SJSA1 (cell line): ENCODE results near the gene FAM20A. TPM values are rescaled to one million over a fixed set of nuclear protein-coding genes. Genes with fewer than 3 reads are reported as not detected.

Experiments
- DNase-seq, 2 experiments: peaks; one replicate each; pipeline ENCODE4 v3.0.0-alpha.2; 2015 to 2020; ENCODE audit warnings: low spot score in 2 of 2, low read depth in 1 of 2
- H3K27ac ChIP-seq: fragments of 250-450 bp; sonication (Bioruptor Pico); 2 replicates; pipeline ENCODE4 v1.5.1; 2020; ENCODE audit warnings: mild to moderate bottlenecking, moderate library complexity
- H3K27me3 ChIP-seq: fragments of 250-450 bp; sonication (Bioruptor Pico); replicated peaks from 2 replicates; pipeline ENCODE4 v1.5.1; 2020; ENCODE audit warnings: mild to moderate bottlenecking, moderate library complexity
- H3K36me3 ChIP-seq: fragments of 250-450 bp; sonication (Bioruptor Pico); 2 replicates; pipeline ENCODE4 v1.5.1; 2020; ENCODE audit warnings: mild to moderate bottlenecking
- H3K4me1 ChIP-seq: fragments of 250-450 bp; sonication (Bioruptor Pico); replicated peaks from 2 replicates; pipeline ENCODE4 v1.6.1; 2021; ENCODE audit warnings: mild to moderate bottlenecking
- H3K4me3 ChIP-seq: fragments of 250-450 bp; sonication (Bioruptor Pico); 2 replicates; pipeline ENCODE4 v1.5.1; 2020; ENCODE audit warnings: mild to moderate bottlenecking
- H3K9me3 ChIP-seq: fragments of 250-450 bp; sonication (Bioruptor Pico); replicated peaks from 2 replicates; pipeline ENCODE4 v1.5.1; 2020; ENCODE audit warnings: mild to moderate bottlenecking
- total RNA-seq: library from RNA; depleted of rRNA; stranded (reverse); fragments of >200 nt; shearing (Covaris generic); gene quantifications from 2 replicates; pipeline ENCODE4 v1.2.3, GENCODE V29; 2014

Gene FAM20A
- total RNA-seq, 1 experiment from 2014 or later = not detected

GRCh38 chr17:68577497-68577821, 23.7 kb downstream of the FAM20A start:
- no peak for DNase-seq
- no peaks in the 10 kb centered on the region for H3K27me3 ChIP-seq
- no peak overlapping the region for H3K27ac ChIP-seq
- no peak overlapping the region for H3K4me3 ChIP-seq
- H3K4me1 ChIP-seq = no peaks in the 10 kb centered on the region
- H3K9me3 ChIP-seq = no peaks in the 10 kb centered on the region; the same call in 1 of the 2 replicates
- H3K36me3 ChIP-seq = no peaks in the 10 kb centered on the region

- no peak for DNase-seq
- Histone ChIP-seq H3K36me3 (no peaks in the 10 kb centered on the region), H3K27me3 (no peaks in the 10 kb centered on the region), H3K4me3 (no peak overlapping the region), H3K9me3 (no peaks in the 10 kb centered on the region), H3K27ac (no peak overlapping the region), H3K4me1 (no peaks in the 10 kb centered on the region)
Measured at GRCh38 chr17:68576811-68577496, 24.2 kb downstream of the FAM20A start.

- H3K27me3 ChIP-seq = no peaks in the 10 kb centered on the region
- H3K4me3 ChIP-seq = no peak overlapping the region
- DNase-seq = no peak
- H3K9me3 ChIP-seq = no peaks in the 10 kb centered on the region
- H3K27ac ChIP-seq = no peak overlapping the region
- no peaks in the 10 kb centered on the region for H3K36me3 ChIP-seq
- no peaks in the 10 kb centered on the region for H3K4me1 ChIP-seq
Measured at GRCh38 chr17:68576137-68576536, 25.0 kb downstream of the FAM20A start.

- H3K9me3 ChIP-seq = no peaks in the 10 kb centered on the region
- H3K27ac ChIP-seq = no peak overlapping the region
- no peaks in the 10 kb centered on the region for H3K27me3 ChIP-seq
- DNase-seq = no peak
- no peaks in the 10 kb centered on the region for H3K4me1 ChIP-seq
- no peak overlapping the region for H3K4me3 ChIP-seq
- H3K36me3 ChIP-seq = no peaks in the 10 kb centered on the region
Measured at GRCh38 chr17:68573338-68573737, 27.8 kb downstream of the FAM20A start.

GRCh38 chr17:68572138-68572842, 28.9 kb downstream of the FAM20A start:
- no peaks in the 10 kb centered on the region for H3K27me3 ChIP-seq
- no peaks in the 10 kb centered on the region for H3K4me1 ChIP-seq
- no peak for DNase-seq
- no peaks in the 10 kb centered on the region for H3K9me3 ChIP-seq
- H3K27ac ChIP-seq = no peak overlapping the region
- H3K4me3 ChIP-seq = no peak overlapping the region
- no peaks in the 10 kb centered on the region for H3K36me3 ChIP-seq

- Histone ChIP-seq H3K27me3 (no peaks in the 10 kb centered on the region; the same call in 1 of the 2 replicates), H3K36me3 (no peaks in the 10 kb centered on the region), H3K27ac (no peak overlapping the region), H3K4me1 (no peaks in the 10 kb centered on the region), H3K9me3 (no peaks in the 10 kb centered on the region), H3K4me3 (no peak overlapping the region)
- no peak for DNase-seq
Measured at GRCh38 chr17:68570526-68570925, 30.6 kb downstream of the FAM20A start.

GRCh38 chr17:68569346-68569745, 31.8 kb downstream of the FAM20A start:
- Histone ChIP-seq H3K9me3 (no peaks in the 10 kb centered on the region), H3K27ac (no peak overlapping the region), H3K4me1 (no peaks in the 10 kb centered on the region), H3K27me3 (no peaks in the 10 kb centered on the region; the same call in 1 of the 2 replicates), H3K36me3 (no peaks in the 10 kb centered on the region), H3K4me3 (no peak overlapping the region)
- no peak for DNase-seq

GRCh38 chr17:68568581-68568980, 32.6 kb downstream of the FAM20A start:
- Histone ChIP-seq H3K4me3 (no peak overlapping the region), H3K36me3 (no peaks in the 10 kb centered on the region), H3K27me3 (no peaks in the 10 kb centered on the region; the same call in 1 of the 2 replicates), H3K9me3 (no peaks in the 10 kb centered on the region), H3K4me1 (no peaks in the 10 kb centered on the region), H3K27ac (no peak overlapping the region)
- no peak for DNase-seq

- Histone ChIP-seq H3K9me3 (no peaks in the 10 kb centered on the region), H3K27me3 (no peaks in the 10 kb centered on the region; the same call in 1 of the 2 replicates), H3K4me3 (no peak overlapping the region), H3K4me1 (no peaks in the 10 kb centered on the region), H3K36me3 (no peaks in the 10 kb centered on the region), H3K27ac (no peak overlapping the region)
- no peak for DNase-seq
Measured at GRCh38 chr17:68567581-68567980, 33.6 kb downstream of the FAM20A start.

GRCh38 chr17:68567035-68567434, 34.1 kb downstream of the FAM20A start:
- no peak overlapping the region for H3K27ac ChIP-seq
- no peaks in the 10 kb centered on the region for H3K36me3 ChIP-seq
- no peak overlapping the region for H3K4me3 ChIP-seq
- H3K27me3 ChIP-seq = no peaks in the 10 kb centered on the region; the same call in 1 of the 2 replicates
- H3K9me3 ChIP-seq = no peaks in the 10 kb centered on the region
- H3K4me1 ChIP-seq = no peaks in the 10 kb centered on the region
- DNase-seq = no peak

GRCh38 chr17:68566442-68566738, 34.8 kb downstream of the FAM20A start:
- H3K36me3 ChIP-seq = no peaks in the 10 kb centered on the region
- no peaks in the 10 kb centered on the region for H3K4me1 ChIP-seq
- no peaks in the 10 kb centered on the region for H3K9me3 ChIP-seq
- no peaks in the 10 kb centered on the region; the same call in 1 of the 2 replicates for H3K27me3 ChIP-seq
- DNase-seq = no peak
- H3K4me3 ChIP-seq = no peak overlapping the region
- H3K27ac ChIP-seq = no peak overlapping the region

- Histone ChIP-seq H3K4me3 (no peak overlapping the region), H3K36me3 (no peaks in the 10 kb centered on the region), H3K4me1 (no peaks in the 10 kb centered on the region), H3K27me3 (no peaks in the 10 kb centered on the region; the same call in 1 of the 2 replicates), H3K27ac (no peak overlapping the region), H3K9me3 (no peaks in the 10 kb centered on the region)
- DNase-seq = no peak
Measured at GRCh38 chr17:68565661-68566441, 35.3 kb downstream of the FAM20A start.

GRCh38 chr17:68564415-68565111, 36.6 kb downstream of the FAM20A start:
- DNase-seq = no peak
- H3K4me1 ChIP-seq = no peaks in the 10 kb centered on the region
- H3K36me3 ChIP-seq = no peaks in the 10 kb centered on the region
- no peaks in the 10 kb centered on the region; the same call in 1 of the 2 replicates for H3K27me3 ChIP-seq
- H3K9me3 ChIP-seq = no peaks in the 10 kb centered on the region
- no peak overlapping the region for H3K4me3 ChIP-seq
- no peak overlapping the region for H3K27ac ChIP-seq
